Placental pericyte (primary cell): Measurements from ENCODE around the gene HSD17B8. TPM values are rescaled to one million over a fixed set of nuclear protein-coding genes. Genes with fewer than 3 reads are reported as not detected.
A peak's percentile ranks its signal among the peaks of the same experiment; 100 is the strongest.

ENCODE experiments used
- small RNA-seq: library from RNA; depleted of rRNA; stranded (forward); fragments of <200 nt; gene quantifications from one replicate; pipeline ENCODE3, GENCODE V24; 2012; ENCODE audit warnings: low replicate concordance
- total RNA-seq: library from RNA; depleted of rRNA; stranded (reverse); fragments of >200 nt; gene quantifications from 2 replicates; pipeline ENCODE4 v1.2.3, GENCODE V29; 2012

Gene HSD17B8
- total RNA-seq: 1.0 and 1.5 TPM in 2 replicates

GRCh38 chr6:33204415-33205190 lies at the start of gene HSD17B8:
TSS of gene HSD17B8 (plus strand) at chr6:33204655. CDS start at chr6:33204669, 14 bp downstream.

GRCh38 chr6:33192105-33192646 lies 12.3 kb upstream of the HSD17B8 start, which contains the start of gene COL11A2:
TSS of gene COL11A2 (minus strand) at chr6:33192467. CDS start at chr6:33192240, 227 bp downstream.

DNA sequence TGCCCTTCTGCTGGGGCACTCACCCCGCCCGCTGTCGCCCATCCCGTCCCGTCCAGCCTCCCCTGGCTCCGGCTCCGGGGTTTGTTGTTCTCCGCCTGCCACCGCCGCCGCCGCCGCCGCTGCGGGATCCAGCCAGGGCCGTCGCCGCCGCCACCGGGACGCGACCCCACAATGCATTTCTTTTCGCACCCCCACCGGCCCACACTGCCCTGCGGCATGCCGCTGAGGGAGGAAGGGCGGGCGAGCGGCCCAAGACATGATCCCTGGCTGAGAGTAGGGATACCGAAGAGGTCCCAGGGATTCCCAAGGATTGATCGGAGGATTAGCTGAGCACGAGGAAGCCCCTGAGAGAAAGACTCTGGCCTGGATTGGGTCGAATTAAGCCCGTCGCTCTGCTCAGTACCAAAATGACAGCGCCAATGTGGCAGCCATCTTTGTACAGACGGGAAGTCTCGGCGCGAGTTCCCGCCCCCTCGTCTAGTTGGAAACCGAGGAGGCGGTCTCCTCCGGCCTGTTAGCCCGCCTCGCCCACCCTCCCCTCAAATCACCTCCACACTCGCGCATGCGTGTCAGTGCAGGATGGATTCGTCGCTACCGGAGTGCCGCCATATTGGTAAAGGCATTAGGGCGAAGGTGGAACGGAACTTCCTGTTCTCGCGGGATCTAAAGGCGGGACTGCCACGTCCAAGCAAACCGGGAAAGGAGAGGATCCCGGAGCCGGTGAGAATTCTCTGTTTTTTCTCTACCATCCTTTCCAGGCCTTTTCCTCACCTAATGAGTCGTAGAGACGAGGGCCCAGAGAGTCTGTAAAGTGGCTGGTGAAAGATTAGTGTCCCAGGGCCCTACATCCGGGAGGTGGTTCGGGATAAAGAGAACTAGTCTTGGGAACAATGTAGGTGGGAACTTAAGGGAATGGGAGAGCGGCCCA lies 4.0 kb upstream of the HSD17B8 start, which contains the start of the genes RXRB and SLC39A7:
Gene RXRB (minus strand): TSS at position 447 of the 928 bp plus-strand sequence. CDS start 189 bp downstream, at position 258.
Gene SLC39A7 (plus strand): TSS at position 649 of the 928 bp plus-strand sequence. CDS start 379 bp downstream, outside the sequence.

GRCh38 chr6:33208091-33208967 lies 3.9 kb downstream of the HSD17B8 start, which contains the start of gene RING1:
TSS of gene RING1 (plus strand) at chr6:33208500. CDS start at chr6:33208823, 323 bp downstream.

Small RNA genes lying within 50 kb of the gene (small RNA-seq; reads per million reads assigned to genes)
- 0.39 reads per million, percentile 10 among the genes with 10 or more reads in this experiment for gene MIR219A1
- gene RNY4P10: 1.2 reads per million, percentile 53 among the genes with 10 or more reads in this experiment

Other genes with a start within 250 kb of the HSD17B8 start
- gene BRD2, start 236.1 kb upstream of the HSD17B8 start, total RNA-seq: 153 and 186 TPM in 2 replicates
- gene HLA-DOA, start 195.1 kb upstream of the HSD17B8 start, total RNA-seq: not detected in 2 replicates
- gene HLA-DPA1, start 131.0 kb upstream of the HSD17B8 start, total RNA-seq: 2.4 TPM in 1 of 2 replicates, not detected in the other
- 4.9 TPM in 1 of 2 replicates, not detected in the other for gene HLA-DPB1, start 128.7 kb upstream of the HSD17B8 start, total RNA-seq
- 0.14 and 0.22 TPM in 2 replicates for gene COL11A2, start 12.2 kb upstream of the HSD17B8 start, total RNA-seq
- gene RXRB, start 4.0 kb upstream of the HSD17B8 start, total RNA-seq: 23.5 and 24.5 TPM in 2 replicates
- gene SLC39A7, start 3.8 kb upstream of the HSD17B8 start, total RNA-seq: 157 and 224 TPM in 2 replicates
- gene RING1, start 3.8 kb downstream of the HSD17B8 start, total RNA-seq: 20.8 and 39.2 TPM in 2 replicates
- gene VPS52, start 67.2 kb downstream of the HSD17B8 start, total RNA-seq: 39.0 and 43.2 TPM in 2 replicates
- gene RPS18, start 67.4 kb downstream of the HSD17B8 start, total RNA-seq: 1,400 and 3,187 TPM in 2 replicates
- gene B3GALT4, start 72.5 kb downstream of the HSD17B8 start, total RNA-seq: 2.4 and 2.6 TPM in 2 replicates
- 76.8 and 93.1 TPM in 2 replicates for gene WDR46, start 84.6 kb downstream of the HSD17B8 start, total RNA-seq
- 22.8 and 29.9 TPM in 2 replicates for gene PFDN6, start 84.9 kb downstream of the HSD17B8 start, total RNA-seq
- 24.3 and 30.4 TPM in 2 replicates for gene RGL2, start 94.3 kb downstream of the HSD17B8 start, total RNA-seq
- 134 and 176 TPM in 2 replicates for gene TAPBP, start 109.4 kb downstream of the HSD17B8 start, total RNA-seq
- 17.5 and 18.3 TPM in 2 replicates for gene ZBTB22, start 113.1 kb downstream of the HSD17B8 start, total RNA-seq
- gene DAXX, start 118.3 kb downstream of the HSD17B8 start, total RNA-seq: 49.4 and 66.5 TPM in 2 replicates
- 1.1 and 68.3 TPM in 2 replicates for gene KIFC1, start 187.2 kb downstream of the HSD17B8 start, total RNA-seq
- gene PHF1, start 206.4 kb downstream of the HSD17B8 start, total RNA-seq: 31.1 and 35.2 TPM in 2 replicates
- 169 and 185 TPM in 2 replicates for gene CUTA, start 213.5 kb downstream of the HSD17B8 start, total RNA-seq
- gene SYNGAP1, start 215.4 kb downstream of the HSD17B8 start, total RNA-seq: 6.7 and 7.0 TPM in 2 replicates
- gene ZBTB9, start 249.9 kb downstream of the HSD17B8 start, total RNA-seq: 5.5 and 7.0 TPM in 2 replicates